GM10266 (cell line): Measurements from ENCODE around the gene MIAT.
A peak's percentile ranks its signal among the peaks of the same experiment; 100 is the strongest.
"Not testable (repeated sequence)": the region's sequence is repeated elsewhere in the genome, so short reads cannot be mapped to it uniquely, and the experiment has no call there.

Source experiments
- DNase-seq: peaks from one replicate; pipeline ENCODE4 v3.0.0; 2012; ENCODE audit errors: extremely low spot score
- TF ChIP-seq, protein P1 (sequence below): IDR thresholded peaks from 2 replicates; pipeline ENCODE4 v1.5.1; 2012; ENCODE audit warnings: mild to moderate bottlenecking, low read depth; ENCODE audit not compliant: control insufficient read depth, insufficient read depth; ENCODE audit errors: missing control alignments

The MIAT gene

DNA sequence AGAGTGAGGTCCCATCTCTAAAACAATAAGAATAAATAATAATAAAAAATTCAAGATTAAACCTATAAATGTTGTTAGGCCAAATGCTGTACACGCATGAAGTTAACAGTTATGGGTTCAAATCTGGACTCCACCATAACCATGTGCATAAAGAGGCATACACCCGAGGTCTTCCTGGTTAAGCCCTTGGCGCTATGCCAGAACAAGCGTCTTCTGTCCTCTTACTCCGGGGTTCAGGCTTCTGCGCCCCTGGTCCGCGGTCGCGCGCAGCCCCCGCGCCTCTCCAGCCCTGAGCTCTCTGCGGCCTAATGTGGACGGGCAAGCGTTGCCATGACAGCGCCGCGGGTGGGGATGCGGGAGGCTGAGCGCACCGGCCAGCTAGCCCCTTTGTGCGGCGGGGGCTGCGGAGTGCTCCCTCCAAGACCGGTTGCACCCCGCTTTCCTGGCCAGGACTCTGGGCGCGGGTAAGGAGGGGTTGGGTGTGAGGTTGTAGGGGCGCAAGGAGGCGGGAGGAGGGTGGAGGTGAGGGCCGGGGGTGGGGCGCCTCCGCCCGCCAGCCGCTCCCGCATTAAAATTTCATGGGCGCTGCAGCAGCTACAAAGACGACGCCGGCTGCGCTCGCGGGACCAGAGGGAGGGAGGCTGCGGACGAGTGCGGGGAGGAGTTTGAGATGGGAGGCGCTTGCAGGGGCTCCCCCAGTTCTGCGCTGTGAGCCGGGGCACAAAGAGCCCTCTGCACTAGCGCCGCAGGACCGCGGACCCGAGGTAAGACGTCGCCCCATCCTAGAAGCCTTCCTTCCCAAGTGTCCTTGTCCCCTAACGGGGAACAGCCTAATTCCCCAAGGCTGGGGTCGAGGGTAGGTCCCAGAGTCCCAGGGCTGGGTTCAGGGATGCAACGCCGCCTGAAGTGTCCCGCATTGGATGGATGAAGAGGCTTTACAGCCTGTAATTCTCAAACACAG lies at the start of gene MIAT:
MIAT (plus strand) TSS at position 698 of the 961 bp plus-strand sequence.
- peak; percentile 84 for DNase-seq
- TF ChIP-seq, protein P1, sequence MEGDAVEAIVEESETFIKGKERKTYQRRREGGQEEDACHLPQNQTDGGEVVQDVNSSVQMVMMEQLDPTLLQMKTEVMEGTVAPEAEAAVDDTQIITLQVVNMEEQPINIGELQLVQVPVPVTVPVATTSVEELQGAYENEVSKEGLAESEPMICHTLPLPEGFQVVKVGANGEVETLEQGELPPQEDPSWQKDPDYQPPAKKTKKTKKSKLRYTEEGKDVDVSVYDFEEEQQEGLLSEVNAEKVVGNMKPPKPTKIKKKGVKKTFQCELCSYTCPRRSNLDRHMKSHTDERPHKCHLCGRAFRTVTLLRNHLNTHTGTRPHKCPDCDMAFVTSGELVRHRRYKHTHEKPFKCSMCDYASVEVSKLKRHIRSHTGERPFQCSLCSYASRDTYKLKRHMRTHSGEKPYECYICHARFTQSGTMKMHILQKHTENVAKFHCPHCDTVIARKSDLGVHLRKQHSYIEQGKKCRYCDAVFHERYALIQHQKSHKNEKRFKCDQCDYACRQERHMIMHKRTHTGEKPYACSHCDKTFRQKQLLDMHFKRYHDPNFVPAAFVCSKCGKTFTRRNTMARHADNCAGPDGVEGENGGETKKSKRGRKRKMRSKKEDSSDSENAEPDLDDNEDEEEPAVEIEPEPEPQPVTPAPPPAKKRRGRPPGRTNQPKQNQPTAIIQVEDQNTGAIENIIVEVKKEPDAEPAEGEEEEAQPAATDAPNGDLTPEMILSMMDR: no peak

DNA sequence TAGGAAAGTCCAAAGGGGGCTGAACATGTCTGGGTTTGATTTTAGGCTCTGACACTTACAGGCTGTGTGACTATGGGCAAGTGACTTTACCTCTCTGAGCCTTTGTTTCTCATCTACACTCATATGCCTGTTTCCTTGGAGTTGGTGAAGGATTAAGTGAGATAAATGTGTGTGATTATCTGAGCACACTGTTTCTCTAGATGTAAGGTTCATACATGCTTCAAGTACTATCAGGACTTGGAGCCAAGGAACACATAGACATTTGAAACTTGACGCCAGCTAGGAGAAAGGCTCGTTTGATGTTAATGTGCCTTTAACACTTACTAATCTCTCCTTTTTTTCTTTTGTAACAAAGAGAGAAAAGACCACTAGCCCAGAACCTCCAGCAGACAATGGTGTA lies 49.3 kb upstream of the MIAT start:
- TF ChIP-seq, protein P1: no peak
- no peak for DNase-seq

DNA sequence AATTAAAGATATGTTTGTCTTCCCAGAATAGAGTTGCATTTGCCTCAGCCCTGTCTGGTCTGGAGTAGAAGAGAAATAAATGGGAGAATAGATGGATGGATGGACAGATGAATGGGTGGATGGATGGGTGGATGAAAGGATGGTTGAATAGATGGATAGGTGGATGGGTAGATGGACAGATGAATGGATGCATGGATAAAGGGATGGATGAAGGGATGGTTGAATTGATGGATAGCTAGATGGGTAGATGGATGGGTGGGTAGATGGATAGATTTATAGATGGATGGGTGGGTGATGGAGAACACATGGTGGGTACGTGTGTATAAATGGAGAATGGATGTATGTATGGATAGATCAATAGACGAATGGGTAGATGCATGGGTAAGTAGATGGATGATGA lies 48.1 kb upstream of the MIAT start:
- TF ChIP-seq, protein P1: no peak
- no peak for DNase-seq

DNA sequence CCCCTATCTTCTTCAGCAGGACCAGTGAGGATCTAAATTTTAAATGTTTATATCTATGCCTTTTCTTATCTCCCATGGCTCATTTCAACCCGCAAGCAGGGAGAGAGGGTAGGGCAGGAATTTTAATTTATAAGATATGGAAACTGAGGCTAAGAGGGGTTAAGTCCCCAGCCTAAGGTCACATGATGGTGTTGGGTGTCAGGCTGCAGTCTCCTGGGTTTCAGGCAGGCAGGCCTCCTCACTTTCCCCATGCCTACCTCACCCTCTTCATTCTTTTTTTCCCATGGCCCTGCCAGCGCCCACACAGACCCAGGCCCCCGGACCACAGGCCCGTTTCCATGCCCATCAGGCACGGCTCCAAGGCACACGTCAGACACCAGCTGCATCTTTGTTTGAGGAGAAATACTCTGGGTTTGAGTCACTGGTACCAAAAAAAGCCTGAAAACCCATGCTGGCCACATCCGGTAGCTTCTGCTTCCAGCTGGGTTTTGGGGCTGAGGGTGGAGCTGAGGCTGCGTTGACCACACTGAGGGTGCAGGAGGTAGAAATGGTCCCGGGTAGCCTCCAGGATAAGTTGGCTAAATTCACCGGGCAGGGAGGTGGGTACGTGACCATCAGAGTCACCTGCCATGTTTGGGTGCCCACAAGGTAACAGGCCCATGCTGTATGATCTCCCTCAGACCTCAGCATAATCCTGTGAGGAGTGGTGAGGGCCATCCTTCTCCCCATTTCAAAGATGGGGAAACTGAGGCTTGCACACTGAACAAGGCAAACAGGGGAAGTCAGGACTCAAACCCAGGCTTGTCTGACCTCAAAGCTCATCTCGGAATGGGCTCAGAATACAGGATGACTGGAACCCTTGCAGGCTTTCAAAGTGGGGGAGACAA lies 47.1 kb upstream of the MIAT start:
- TF ChIP-seq, protein P1: no peak
- DNase-seq: peak; percentile 79

DNA sequence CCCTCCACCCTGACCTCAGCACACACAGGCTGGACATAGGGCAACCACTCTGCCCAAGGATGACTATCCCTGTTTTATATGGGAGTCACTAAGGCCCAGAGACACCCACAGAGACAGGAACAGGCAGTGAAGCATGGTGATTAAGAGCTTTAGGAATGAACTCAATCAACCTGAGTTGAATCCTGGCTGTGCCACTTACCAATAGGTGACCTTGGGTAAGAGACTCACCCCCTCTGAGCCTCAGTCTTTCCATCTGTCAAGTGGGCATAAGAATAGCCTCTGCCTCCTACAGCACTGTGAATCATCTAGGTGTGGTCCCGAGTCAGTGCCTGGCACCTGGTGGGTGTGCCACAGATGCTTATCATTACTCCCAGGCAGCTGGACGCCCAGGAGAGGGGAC lies 46.4 kb upstream of the MIAT start:
- DNase-seq: no peak
- TF ChIP-seq, protein P1: no peak

DNA sequence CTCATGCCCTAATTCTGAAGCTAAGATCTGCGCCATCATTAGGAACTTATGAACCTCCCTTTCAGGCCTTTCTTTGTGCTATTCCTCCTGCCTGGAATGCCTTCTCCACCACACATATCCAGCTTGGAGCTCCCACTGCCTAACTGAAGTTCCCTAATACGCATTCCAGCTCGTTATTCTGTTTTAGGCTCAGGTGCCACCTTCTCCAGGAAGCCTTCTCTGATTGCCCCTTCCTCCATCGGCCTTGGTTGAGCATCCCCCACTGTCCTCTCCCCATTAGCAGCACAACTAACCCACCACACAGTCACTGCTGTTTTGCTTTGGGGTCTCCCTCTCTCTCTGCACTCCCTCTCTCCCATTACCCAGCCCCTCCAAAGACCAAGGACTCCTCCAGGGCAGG lies 44.7 kb upstream of the MIAT start:
- TF ChIP-seq, protein P1: no peak

DNA sequence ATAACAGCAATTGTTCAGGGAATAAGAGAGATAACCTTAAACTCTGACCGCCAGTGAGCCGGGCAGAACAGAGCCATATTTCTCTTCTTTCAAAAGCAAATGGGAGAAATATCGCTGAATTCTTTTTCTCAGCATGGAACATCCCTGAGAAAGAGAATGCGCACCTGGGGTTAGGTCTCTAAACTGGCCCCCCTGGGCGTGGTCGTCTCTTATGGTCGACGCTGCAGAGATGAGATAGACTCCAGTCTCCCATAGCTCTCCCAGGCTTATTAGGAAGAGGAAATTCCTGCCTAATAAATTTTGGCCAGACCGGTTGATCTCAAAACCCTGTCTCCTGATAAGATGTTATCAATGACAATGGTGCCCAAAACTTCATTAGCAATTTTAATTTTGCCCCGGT lies 43.6 kb upstream of the MIAT start:
- not testable (repeated sequence) for DNase-seq

More for the DNA sequence above, 44.7 kb upstream of the MIAT start:
- DNase-seq: no peak
